ENCODE data around the gene CACNA1S. TPM values are rescaled to one million over a fixed set of nuclear protein-coding genes. Genes with fewer than 3 reads are reported as not detected.

Gene CACNA1S
- total RNA-seq, 2 donors from 2014 or later, result not detected

GRCh38 chr1:201077736-201078135, 34.5 kb downstream of the CACNA1S start:
- no peak for DNase-seq (ENCODE audit: low spot score)
- Histone ChIP-seq H3K27me3 (replicated peaks; ENCODE audit: insufficient read depth) (no peaks in the 10 kb centered on the region), H3K36me3 (no peaks in the 10 kb centered on the region), H3K4me3 (no peak overlapping the region), H3K27ac (no peak overlapping the region), H3K4me1 (ENCODE audit: control insufficient read depth in 1 of 2, low read depth in 2 of 2) (no peaks in the 10 kb centered on the region), H3K9me3 (no peaks in the 10 kb centered on the region)
- ATAC-seq (ENCODE audit: insufficient number of reproducible peaks, low FRiP score, low read depth), result no peak
- no peak for TF ChIP-seq CTCF (IDR thresholded peaks at IDR 0.05)

DNA sequence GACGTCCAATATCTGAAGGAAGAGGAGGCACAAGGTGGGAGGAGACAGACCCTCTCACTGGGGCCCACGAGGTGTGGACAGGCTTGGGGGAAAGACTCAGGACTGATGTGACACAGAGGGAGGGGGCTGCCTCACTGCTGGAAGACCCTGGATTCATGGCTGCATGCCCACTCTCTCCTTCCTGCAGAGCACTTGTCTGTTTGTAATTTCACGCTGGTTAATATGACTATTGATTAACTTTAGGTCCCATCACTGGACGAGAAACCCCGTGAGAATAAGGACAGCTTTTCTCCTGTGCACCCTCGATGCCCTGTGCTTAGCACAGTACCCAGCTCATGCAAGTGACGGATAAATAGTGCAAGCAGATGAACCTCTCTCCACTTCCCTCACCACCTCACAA, 35.1 kb downstream of the CACNA1S start:
- Histone ChIP-seq H3K4me3 (no peak overlapping the region), H3K36me3 (no peaks in the 10 kb centered on the region), H3K9me3 (no peaks in the 10 kb centered on the region), H3K27me3 (replicated peaks; ENCODE audit: insufficient read depth) (no peaks in the 10 kb centered on the region), H3K4me1 (ENCODE audit: control insufficient read depth in 1 of 2, low read depth in 2 of 2) (no peaks in the 10 kb centered on the region), H3K27ac (no peak overlapping the region)
- TF ChIP-seq CTCF (IDR thresholded peaks at IDR 0.05), result no peak
- ATAC-seq (ENCODE audit: insufficient number of reproducible peaks, low FRiP score, low read depth) (no peak), DNase-seq (ENCODE audit: low spot score) (no peak)

DNA sequence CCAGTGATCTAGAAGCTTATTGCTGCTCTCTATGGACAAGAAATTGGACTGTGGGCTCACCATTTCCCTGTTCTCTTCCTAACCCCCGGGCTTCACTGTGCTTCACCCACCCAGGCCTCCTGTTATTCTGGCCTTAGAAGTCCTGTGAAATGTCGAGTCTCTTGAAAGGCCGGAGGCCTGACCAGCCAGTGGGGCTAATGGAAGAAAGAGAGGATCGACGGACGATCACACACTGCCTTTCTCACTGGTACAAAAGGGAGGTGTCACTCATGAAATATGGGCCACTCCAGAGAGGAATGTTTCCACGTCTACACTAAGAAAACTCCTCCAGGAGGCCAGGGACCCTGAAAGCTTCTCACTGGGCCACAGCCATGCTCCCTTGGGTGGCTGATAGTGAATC, 36.1 kb downstream of the CACNA1S start:
- no peak for ATAC-seq (ENCODE audit: insufficient number of reproducible peaks, low FRiP score, low read depth)
- no peaks in the 10 kb centered on the region for H3K4me1 ChIP-seq (ENCODE audit: control insufficient read depth in 1 of 2, low read depth in 2 of 2)
- H3K4me3 ChIP-seq, result no peak overlapping the region
- no peak for TF ChIP-seq CTCF (IDR thresholded peaks at IDR 0.05)
- no peak for DNase-seq (ENCODE audit: low spot score)
- no peaks in the 10 kb centered on the region for H3K27me3 ChIP-seq (replicated peaks; ENCODE audit: insufficient read depth)
- no peak overlapping the region for H3K27ac ChIP-seq
- H3K36me3 ChIP-seq, result no peaks in the 10 kb centered on the region
- H3K9me3 ChIP-seq, result no peaks in the 10 kb centered on the region

GRCh38 chr1:201074018-201074417, 38.2 kb downstream of the CACNA1S start:
- Histone ChIP-seq H3K4me1 (ENCODE audit: control insufficient read depth in 1 of 2, low read depth in 2 of 2) (no peaks in the 10 kb centered on the region), H3K36me3 (no peaks in the 10 kb centered on the region), H3K9me3 (no peaks in the 10 kb centered on the region), H3K4me3 (no peak overlapping the region), H3K27ac (no peak overlapping the region), H3K27me3 (replicated peaks; ENCODE audit: insufficient read depth) (no peaks in the 10 kb centered on the region)
- no peak for TF ChIP-seq CTCF (IDR thresholded peaks at IDR 0.05)
- DNase-seq (ENCODE audit: low spot score) (no peak), ATAC-seq (ENCODE audit: insufficient number of reproducible peaks, low FRiP score, low read depth) (no peak)

DNA sequence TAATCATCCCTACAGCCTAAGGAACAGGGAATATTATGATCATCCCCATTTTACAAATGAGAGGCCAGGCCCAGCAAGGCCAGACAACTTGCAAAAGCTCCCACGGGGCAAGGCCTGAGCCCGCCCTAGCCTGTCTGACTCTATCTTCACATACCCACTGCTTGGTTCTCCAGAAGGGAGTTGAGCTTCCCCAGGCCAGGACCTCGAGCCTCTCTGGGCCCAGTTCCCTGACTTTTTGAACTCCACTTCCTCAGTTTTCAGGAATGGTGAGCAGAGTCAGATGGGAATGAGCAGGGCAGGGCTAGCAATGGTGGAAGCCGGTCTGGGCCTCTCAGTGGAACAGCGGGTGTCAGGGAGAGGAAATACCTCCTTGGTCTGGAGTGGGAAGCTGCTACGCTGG, 39.3 kb downstream of the CACNA1S start:
- ATAC-seq (ENCODE audit: insufficient number of reproducible peaks, low FRiP score, low read depth) (no peak), DNase-seq (ENCODE audit: low spot score) (no peak)
- H3K4me3 ChIP-seq, result no peak overlapping the region
- H3K27ac ChIP-seq, result no peak overlapping the region
- no peaks in the 10 kb centered on the region for H3K4me1 ChIP-seq (ENCODE audit: control insufficient read depth in 1 of 2, low read depth in 2 of 2)
- H3K27me3 ChIP-seq (replicated peaks; ENCODE audit: insufficient read depth), result no peaks in the 10 kb centered on the region
- H3K9me3 ChIP-seq, result no peaks in the 10 kb centered on the region
- no peaks in the 10 kb centered on the region for H3K36me3 ChIP-seq
- TF ChIP-seq CTCF (IDR thresholded peaks at IDR 0.05), result no peak

All from thoracic aorta (tissue), 2 donors.